Lower leg skin (tissue), 3 donors: ENCODE measurements around the gene PKP2.

ENCODE experiments used
- CTCF ChIP-seq, 3 donors: fragments of 450-650 bp; IDR thresholded peaks; one replicate each; pipeline ENCODE4 v1.5.1; 2016; ENCODE audit warnings: antibody characterized with exemption in 3 of 3, mild to moderate bottlenecking in 3 of 3, moderate library complexity in 2 of 3
- POLR2A ChIP-seq, 2 donors: fragments of 450-650 bp; IDR thresholded peaks; one replicate each; pipeline ENCODE4 v1.6.1; 2016 to 2017; ENCODE audit warnings: antibody characterized with exemption in 2 of 2, mild to moderate bottlenecking in 1 of 2, moderate library complexity in 1 of 2

DNA sequence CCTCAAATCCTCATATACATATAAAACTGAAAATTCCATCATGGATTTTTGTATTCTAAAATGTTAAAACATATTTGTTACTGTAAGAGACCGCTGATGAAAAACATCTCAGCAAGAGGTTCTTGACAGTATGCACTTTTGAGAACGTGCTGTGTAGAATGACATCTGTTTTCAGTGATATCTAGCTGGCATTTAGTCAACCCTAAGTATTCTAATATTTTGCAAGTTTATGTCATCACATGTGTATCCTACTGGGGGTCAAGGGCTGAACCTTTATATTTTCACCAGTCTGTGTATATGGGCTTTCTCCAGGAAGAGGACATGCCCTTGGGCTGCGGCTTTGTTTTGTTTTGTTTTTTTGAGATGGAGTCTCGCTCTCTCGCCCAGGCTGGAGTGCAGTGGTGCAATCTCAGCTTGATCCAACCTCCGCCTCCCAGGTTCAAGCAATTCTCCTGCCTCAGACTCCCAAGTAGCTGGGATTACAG, 118.8 kb downstream of the PKP2 start:
- TF ChIP-seq CTCF (IDR thresholded peaks at IDR 0.05): no peak
- TF ChIP-seq POLR2A (IDR thresholded peaks at IDR 0.05): no peak
